Natural killer cell (primary cell): ENCODE measurements around the gene PHKB. TPM values are rescaled to one million over a fixed set of nuclear protein-coding genes. Genes with fewer than 3 reads are reported as not detected.

Experiments used
- ATAC-seq, 3 donors: fragments of 150-1000 bp in 2 of 3; fragments of 200-7000 bp in 1 of 3; cut with Tn5 transposase; 1 replicate in 1 of 3; 2 replicates in 2 of 3; pipeline ENCODE4 v1.10.0; 2021; ENCODE audit warnings: mild to moderate bottlenecking in 2 of 3, moderate library complexity in 2 of 3
- DNase-seq, 2 donors: peaks; one replicate each; pipeline versions ENCODE4 v3.0.0 to v3.0.0-alpha.2; 2013 to 2021; ENCODE audit warnings: mixed read lengths in 1 of 2
- H3K27ac ChIP-seq: one replicate; pipeline ENCODE4 v1.5.1; 2013; ENCODE audit warnings: mild to moderate bottlenecking, low read length
- H3K27me3 ChIP-seq: one replicate; pipeline ENCODE4 v1.6.1; 2013; ENCODE audit warnings: low read length; ENCODE audit not compliant: control insufficient read depth, insufficient read depth
- H3K36me3 ChIP-seq: one replicate; pipeline ENCODE4 v1.6.1; 2013; ENCODE audit warnings: low read length; ENCODE audit not compliant: control insufficient read depth, insufficient read depth
- H3K4me1 ChIP-seq: one replicate; pipeline ENCODE4 v1.6.1; 2013; ENCODE audit warnings: low read length; ENCODE audit not compliant: control insufficient read depth, insufficient read depth
- H3K4me3 ChIP-seq: one replicate; pipeline ENCODE4 v1.5.1; 2013; ENCODE audit warnings: low read length
- H3K9me3 ChIP-seq: one replicate; pipeline ENCODE4 v1.6.1; 2013; ENCODE audit warnings: low read length; ENCODE audit not compliant: control insufficient read depth, insufficient read depth
- H3K27ac Mint-ChIP-seq, 2 donors: one replicate each; pipeline ENCODE4 v1.8.0; 2022; ENCODE audit warnings: mild to moderate bottlenecking in 2 of 2, mixed read lengths in 2 of 2, moderate library complexity in 1 of 2
- H3K27me3 Mint-ChIP-seq, 2 donors: one replicate each; pipeline ENCODE4 v1.8.0; 2022; ENCODE audit warnings: low read depth in 2 of 2, mixed read lengths in 2 of 2
- H3K36me3 Mint-ChIP-seq: one replicate; pipeline ENCODE4 v1.8.0; 2022; ENCODE audit warnings: mixed read lengths
- H3K4me1 Mint-ChIP-seq, 2 donors: one replicate each; pipeline ENCODE4 v1.8.0; 2022; ENCODE audit warnings: mixed read lengths in 2 of 2
- H3K4me3 Mint-ChIP-seq: one replicate; pipeline ENCODE4 v1.8.0; 2022; ENCODE audit warnings: mild to moderate bottlenecking, moderate library complexity, mixed read lengths
- H3K9me3 Mint-ChIP-seq, 2 donors: one replicate each; pipeline ENCODE4 v1.8.0; 2022; ENCODE audit warnings: mixed read lengths in 2 of 2
- CTCF ChIP-seq: fragments of 200-600 bp; IDR thresholded peaks from one replicate; pipeline ENCODE4 v1.8.0; 2022; ENCODE audit warnings: antibody characterized with exemption
- WGBS: methylation state at CpG from one replicate; pipeline ENCODE4 v1.1.7; 2013; ENCODE audit warnings: missing lambda C conversion rate; ENCODE audit not compliant: insufficient coverage; 5-methylcytosine and 5-hydroxymethylcytosine counted together
- intact Hi-C: fragments of 100-400 bp; cut with micrococcal nuclease; formaldehyde crosslinking; loops from one replicate; pipeline ENCODE4 v1.14.2; 2022
- total RNA-seq, 4 donors: library from RNA; stranded (reverse); fragments of 120-200 nt in 1 of 4; gene quantifications; one replicate each; pipeline versions ENCODE4 v1.2.3 to v1.2.4, GENCODE V29; 2013 to 2022

The PHKB gene
- total RNA-seq, 3 donors from 2014 or later (not counting 1 experiment from before 2014, with no cell fraction given), result 54.4 to 64.0 (median 58.5) TPM

GRCh38 chr16:47721006-47721637, 260.0 kb downstream of the PHKB start:
- Mint-ChIP-seq H3K27me3 (peaks cover 0 to 3% of the 10 kb centered on the region in 2 donors), H3K36me3 (no peaks in the 10 kb centered on the region), H3K4me3 (no peak overlapping the region), H3K4me1 (no peaks in the 10 kb centered on the region), H3K27ac (no peak overlapping the region), H3K9me3 (no peaks in the 10 kb centered on the region)
- 82% methylated on average over 5 of the region's 5 CpGs for WGBS
- Histone ChIP-seq H3K4me1 (no peaks in the 10 kb centered on the region), H3K36me3 (no peaks in the 10 kb centered on the region), H3K27ac (no peak overlapping the region), H3K27me3 (no peaks in the 10 kb centered on the region), H3K4me3 (no peak overlapping the region), H3K9me3 (no peaks in the 10 kb centered on the region)
- no peak for ATAC-seq
- intact Hi-C loops, result no loop called here
- DNase-seq, result no peak
- TF ChIP-seq CTCF, result no peak

- no peaks in the 10 kb centered on the region for H3K36me3 ChIP-seq
- ATAC-seq (no peak), DNase-seq (no peak)
- H3K27ac ChIP-seq, result no peak overlapping the region
- Mint-ChIP-seq H3K27ac (no peak overlapping the region), H3K36me3 (no peaks in the 10 kb centered on the region), H3K27me3 (no peaks in the 10 kb centered on the region), H3K4me3 (no peak overlapping the region), H3K9me3 (no peaks in the 10 kb centered on the region), H3K4me1 (no peaks in the 10 kb centered on the region)
- H3K27me3 ChIP-seq, result no peaks in the 10 kb centered on the region
- no peak overlapping the region for H3K4me3 ChIP-seq
- no peaks in the 10 kb centered on the region for H3K4me1 ChIP-seq
- 92% methylated on average over 4 of the region's 4 CpGs for WGBS
- no peaks in the 10 kb centered on the region for H3K9me3 ChIP-seq
- TF ChIP-seq CTCF, result no peak
- intact Hi-C loops, result no loop called here
Measured at GRCh38 chr16:47722046-47722445, 260.9 kb downstream of the PHKB start.

- no peaks in the 10 kb centered on the region for H3K4me1 Mint-ChIP-seq
- WGBS, result 85% methylated on average over 5 of the region's 5 CpGs
- TF ChIP-seq CTCF, result no peak
- ATAC-seq (no peak), DNase-seq (no peak)
- intact Hi-C loops, result no loop called here
- no peak overlapping the region for H3K4me3 Mint-ChIP-seq
- no peak overlapping the region for H3K27ac Mint-ChIP-seq
- Histone ChIP-seq H3K4me3 (no peak overlapping the region), H3K27ac (no peak overlapping the region), H3K27me3 (no peaks in the 10 kb centered on the region), H3K36me3 (no peaks in the 10 kb centered on the region), H3K9me3 (no peaks in the 10 kb centered on the region), H3K4me1 (no peaks in the 10 kb centered on the region)
- H3K27me3 Mint-ChIP-seq, result no peaks in the 10 kb centered on the region
- no peaks in the 10 kb centered on the region for H3K9me3 Mint-ChIP-seq
- H3K36me3 Mint-ChIP-seq, result no peaks in the 10 kb centered on the region
Measured at GRCh38 chr16:47724115-47724785, 263.1 kb downstream of the PHKB start.
